Measurements from ENCODE around the gene TXNRD2.

Gene TXNRD2

GRCh38 chr22:19875061-19875530, 66.5 kb downstream of the TXNRD2 start:
- H3K27me3 ChIP-seq (replicated peaks; ENCODE audit: control insufficient read depth, insufficient read depth, low read length) = no peaks in the 10 kb centered on the region
- no peak for TF ChIP-seq CTCF (IDR thresholded peaks at IDR 0.05; ENCODE audit: insufficient read depth, low read length, poor library complexity, severe bottlenecking)
- no peaks in the 10 kb centered on the region for H3K36me3 ChIP-seq (ENCODE audit: control insufficient read depth, insufficient read depth, low read length)
- DNase-seq (ENCODE audit: extremely low read depth, insufficient read length) = peak; percentile 3
- no peak overlapping the region for H3K4me3 ChIP-seq (replicated peaks; ENCODE audit: low read depth, low read length)

- Histone ChIP-seq H3K27me3 (replicated peaks; ENCODE audit: control insufficient read depth, insufficient read depth, low read length) (no peaks in the 10 kb centered on the region), H3K4me3 (replicated peaks; ENCODE audit: low read depth, low read length) (no peak overlapping the region), H3K36me3 (ENCODE audit: control insufficient read depth, insufficient read depth, low read length) (no peaks in the 10 kb centered on the region)
- peak; percentile 10 for DNase-seq (ENCODE audit: extremely low read depth, insufficient read length)
- TF ChIP-seq CTCF (IDR thresholded peaks at IDR 0.05; ENCODE audit: insufficient read depth, low read length, poor library complexity, severe bottlenecking) = no peak
Measured at GRCh38 chr22:19874307-19875060, 67.1 kb downstream of the TXNRD2 start.

- TF ChIP-seq CTCF (IDR thresholded peaks at IDR 0.05; ENCODE audit: insufficient read depth, low read length, poor library complexity, severe bottlenecking) = no peak
- Histone ChIP-seq H3K4me3 (replicated peaks; ENCODE audit: low read depth, low read length) (no peak overlapping the region), H3K27me3 (replicated peaks; ENCODE audit: control insufficient read depth, insufficient read depth, low read length) (no peaks in the 10 kb centered on the region), H3K36me3 (ENCODE audit: control insufficient read depth, insufficient read depth, low read length) (no peaks in the 10 kb centered on the region)
- DNase-seq (ENCODE audit: extremely low read depth, insufficient read length) = no peak
Measured at GRCh38 chr22:19873960-19874306, 67.7 kb downstream of the TXNRD2 start.

GRCh38 chr22:19873138-19873959, 68.3 kb downstream of the TXNRD2 start:
- no peak for DNase-seq (ENCODE audit: extremely low read depth, insufficient read length)
- no peak for TF ChIP-seq CTCF (IDR thresholded peaks at IDR 0.05; ENCODE audit: insufficient read depth, low read length, poor library complexity, severe bottlenecking)
- Histone ChIP-seq H3K36me3 (ENCODE audit: control insufficient read depth, insufficient read depth, low read length) (no peaks in the 10 kb centered on the region), H3K4me3 (replicated peaks; ENCODE audit: low read depth, low read length) (no peak overlapping the region), H3K27me3 (replicated peaks; ENCODE audit: control insufficient read depth, insufficient read depth, low read length) (no peaks in the 10 kb centered on the region)

GRCh38 chr22:19872779-19873137, 68.9 kb downstream of the TXNRD2 start:
- DNase-seq (ENCODE audit: extremely low read depth, insufficient read length) = no peak
- no peak for TF ChIP-seq CTCF (IDR thresholded peaks at IDR 0.05; ENCODE audit: insufficient read depth, low read length, poor library complexity, severe bottlenecking)
- no peak overlapping the region for H3K4me3 ChIP-seq (replicated peaks; ENCODE audit: low read depth, low read length)
- no peaks in the 10 kb centered on the region for H3K36me3 ChIP-seq (ENCODE audit: control insufficient read depth, insufficient read depth, low read length)
- no peaks in the 10 kb centered on the region for H3K27me3 ChIP-seq (replicated peaks; ENCODE audit: control insufficient read depth, insufficient read depth, low read length)

Data from GM06990 (cell line).